Suppressor macrophage treated with lipopolysaccharide for 1 hour (primary cell): Measurements from ENCODE around the gene DCAF15.
"Not testable (repeated sequence)": the region's sequence is repeated elsewhere in the genome, so short reads cannot be mapped to it uniquely, and the experiment has no call there.

Source experiments
- DNase-seq, 3 donors: peaks; one replicate each; pipeline ENCODE4 v3.0.0-alpha.2; 2020 to 2022

The DCAF15 gene

GRCh38 chr19:13960863-13961784 is 8.8 kb downstream of the DCAF15 start:
- no peak for DNase-seq

- DNase-seq = no peak
Observed at GRCh38 chr19:13961826-13962698, 9.8 kb downstream of the DCAF15 start.

- no peak for DNase-seq
Observed at GRCh38 chr19:13962699-13963602, 10.6 kb downstream of the DCAF15 start.

GRCh38 chr19:13963603-13964105 is 11.3 kb downstream of the DCAF15 start:
- DNase-seq = no peak

GRCh38 chr19:13964776-13965175 is 12.5 kb downstream of the DCAF15 start:
- DNase-seq = no peak

GRCh38 chr19:13965377-13965896 is 13.1 kb downstream of the DCAF15 start:
- DNase-seq = no peak

GRCh38 chr19:13965926-13966683 is 13.8 kb downstream of the DCAF15 start:
- DNase-seq = no peak

GRCh38 chr19:13966684-13967128 is 14.4 kb downstream of the DCAF15 start:
- no peak for DNase-seq

- not testable (repeated sequence) for DNase-seq
Observed at GRCh38 chr19:13967206-13967605, 14.9 kb downstream of the DCAF15 start.

- no peak for DNase-seq
Observed at GRCh38 chr19:13968383-13968935, 16.1 kb downstream of the DCAF15 start.

- no peak for DNase-seq
Observed at GRCh38 chr19:13968999-13969398, 16.7 kb downstream of the DCAF15 start.

- DNase-seq = no peak
Observed at GRCh38 chr19:13969897-13970296, 17.6 kb downstream of the DCAF15 start.

- not testable (repeated sequence) for DNase-seq
Observed at GRCh38 chr19:13971868-13972267, 19.6 kb downstream of the DCAF15 start.

GRCh38 chr19:13972368-13973155 is 20.3 kb downstream of the DCAF15 start:
- no peak for DNase-seq

GRCh38 chr19:13973479-13973878 is 21.2 kb downstream of the DCAF15 start:
- not testable (repeated sequence) for DNase-seq

- no peak for DNase-seq
Observed at GRCh38 chr19:13974073-13974472, 21.8 kb downstream of the DCAF15 start.

GRCh38 chr19:13975870-13976269 is 23.6 kb downstream of the DCAF15 start:
- DNase-seq = no peak

- no peak for DNase-seq
Observed at GRCh38 chr19:13976446-13976845, 24.1 kb downstream of the DCAF15 start.

- no peak for DNase-seq
Observed at GRCh38 chr19:13977803-13978202, 25.5 kb downstream of the DCAF15 start.
